ENCODE measurements around the gene PDF. TPM values are rescaled to one million over a fixed set of nuclear protein-coding genes. Genes with fewer than 3 reads are reported as not detected.

Gene PDF
- total and polyA plus RNA-seq, 2 of the 13 experiments (the other 11 are each of a cell fraction or from before 2014, with no cell fraction given): 12.4 to 48.8 TPM

- TF ChIP-seq ZNF280B (CRISPR knock-in tag; IDR thresholded peaks at IDR 0.05; ENCODE audit: borderline replicate concordance) (no peak), ZNF33A (CRISPR knock-in tag; IDR thresholded peaks at IDR 0.05; ENCODE audit: borderline replicate concordance) (0 out of 2 replicates have a peak, but pooled peaks have one; percentile 71), ZNF580 (CRISPR knock-in tag; IDR thresholded peaks at IDR 0.05; ENCODE audit: borderline replicate concordance, low read depth) (peak; percentile 33; the same call in 1 of the 2 replicates), HOXD1 (CRISPR knock-in tag; IDR thresholded peaks at IDR 0.05) (no peak), THAP9 (CRISPR knock-in tag; IDR thresholded peaks at IDR 0.05; ENCODE audit: borderline replicate concordance) (0 out of 2 replicates have a peak, but pooled peaks have one; percentile 42), TGIF2 (CRISPR knock-in tag; IDR thresholded peaks at IDR 0.05) (peak; percentile 59; the same call in 1 of the 2 replicates), ZNF619 (CRISPR knock-in tag; IDR thresholded peaks at IDR 0.05) (peak; percentile 69; the same call in 1 of the 2 replicates), HOXA5 (CRISPR knock-in tag; IDR thresholded peaks at IDR 0.05) (peak; percentile 55; the same call in 1 of the 2 replicates), TARDBP (CRISPR knock-in tag; IDR thresholded peaks at IDR 0.05) (peak; percentile 42; the same call in 1 of the 2 replicates), HDAC6 (IDR thresholded peaks at IDR 0.05; ENCODE audit: low read depth, low read length) (no peak), KDM6A (CRISPR knock-in tag; IDR thresholded peaks at IDR 0.05; ENCODE audit: low read depth) (no peak), YEATS2 (CRISPR knock-in tag; IDR thresholded peaks at IDR 0.05; ENCODE audit: borderline replicate concordance) (peak; percentile 50; the same call in 1 of the 2 replicates)
Measured at GRCh38 chr16:69351309-69352027, 21.1 kb upstream of the PDF start, which contains the start of gene TMED6 (continued).
